HL-60 (cell line): ENCODE results near the gene OR5V1.

ENCODE experiments used
- DNase-seq, 2 experiments: peaks; one replicate each; pipeline ENCODE4 v3.0.0-alpha.2; 2010 to 2020; ENCODE audit warnings: low read depth in 1 of 2, low spot score in 1 of 2
- H3K27ac ChIP-seq: fragments of 250-450 bp; sonication (Bioruptor Pico); replicated peaks from 2 replicates; pipeline ENCODE4 v1.5.1; 2020; ENCODE audit warnings: mild to moderate bottlenecking, moderate library complexity
- H3K27me3 ChIP-seq: fragments of 250-450 bp; sonication (Bioruptor Pico); 2 replicates; pipeline ENCODE4 v1.5.1; 2021; ENCODE audit warnings: mild to moderate bottlenecking, moderate library complexity; ENCODE audit not compliant: insufficient read depth, poor library complexity, severe bottlenecking
- H3K4me3 ChIP-seq: replicated peaks from 2 replicates; pipeline ENCODE4 v1.5.1; 2011; ENCODE audit warnings: mild to moderate bottlenecking, control low read depth, low read length; ENCODE audit not compliant: insufficient read depth
- CTCF ChIP-seq: IDR thresholded peaks from one replicate; pipeline ENCODE4 v1.5.1; 2011; ENCODE audit warnings: low read length, control low read depth, inconsistent platforms; ENCODE audit not compliant: insufficient read depth
- GABPA ChIP-seq: IDR thresholded peaks from 2 replicates; pipeline ENCODE4 v1.6.1; 2012; ENCODE audit warnings: low read depth
- POLR2AphosphoS5 ChIP-seq: IDR thresholded peaks from 2 replicates; pipeline ENCODE4 v1.6.1; 2012; ENCODE audit warnings: low read depth
- REST ChIP-seq: IDR thresholded peaks from 2 replicates; pipeline ENCODE4 v1.6.1; 2012; ENCODE audit warnings: low read depth; ENCODE audit not compliant: insufficient replicate concordance
- SPI1 ChIP-seq: IDR thresholded peaks from 2 replicates; pipeline ENCODE4 v1.6.1; 2012; ENCODE audit warnings: low read depth, mild to moderate bottlenecking, borderline replicate concordance

The OR5V1 gene

GRCh38 chr6:29395331-29395730 is 26.7 kb upstream of the OR5V1 start, which contains the start of gene OR12D2:
OR12D2 (plus strand) TSS chr6:29395631; CDS start chr6:29396700, 1,069 bp downstream.
- no peak for TF ChIP-seq CTCF
- no peak for TF ChIP-seq REST
- no peak for TF ChIP-seq SPI1
- TF ChIP-seq POLR2AphosphoS5, result no peak
- TF ChIP-seq GABPA, result no peak
- no peak within 1 kb of the TSS for H3K4me3 ChIP-seq
- no peak for DNase-seq
- no peak within 1 kb of the TSS for H3K27ac ChIP-seq
- no peaks in the 10 kb centered on the region for H3K27me3 ChIP-seq

DNA sequence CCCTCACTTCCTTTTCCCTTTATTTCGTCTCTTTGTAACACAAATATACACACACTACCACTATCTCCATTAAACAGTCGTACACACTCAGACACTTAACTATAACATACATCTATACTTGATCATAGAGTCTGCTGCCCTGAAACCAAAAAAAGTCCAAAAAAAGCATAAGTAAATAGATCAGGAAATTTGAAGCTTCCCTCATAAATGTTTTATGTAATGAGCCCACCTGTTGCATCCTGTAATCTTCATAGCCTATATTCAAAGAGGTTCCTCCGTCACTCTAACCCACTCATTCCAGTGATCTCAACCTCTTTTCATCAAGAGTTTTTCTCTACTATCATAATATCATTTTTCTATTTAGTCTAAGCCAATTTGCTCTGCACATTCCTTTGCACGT is 19.9 kb upstream of the OR5V1 start:
- no peak for DNase-seq
- Histone ChIP-seq H3K4me3 (no peak overlapping the region), H3K27me3 (no peaks in the 10 kb centered on the region), H3K27ac (no peak overlapping the region)
- TF ChIP-seq POLR2AphosphoS5 (no peak), SPI1 (no peak), CTCF (no peak), GABPA (no peak), REST (no peak)

- Histone ChIP-seq H3K27ac (no peak overlapping the region), H3K4me3 (no peak overlapping the region), H3K27me3 (no peaks in the 10 kb centered on the region)
- no peak for DNase-seq
- no peak for TF ChIP-seq REST
- no peak for TF ChIP-seq SPI1
- TF ChIP-seq CTCF, result no peak
- TF ChIP-seq POLR2AphosphoS5, result no peak
- TF ChIP-seq GABPA, result no peak
Observed at GRCh38 chr6:29376003-29376402, 7.3 kb upstream of the OR5V1 start.
